K562 (cell line): ENCODE results near the gene DEF6. TPM values are rescaled to one million over a fixed set of nuclear protein-coding genes. Genes with fewer than 3 reads are reported as not detected.

Experiments used
- ARID1B ChIP-seq: fragments of 450-650 bp; IDR thresholded peaks from 2 replicates; pipeline ENCODE4 v1.6.1; 2016; ENCODE audit warnings: antibody characterized with exemption, mild to moderate bottlenecking, inconsistent platforms
- CSDE1 ChIP-seq, 2 experiments: fragments of 450-650 bp; IDR thresholded peaks; 2 replicates each; pipeline ENCODE4 v1.6.1; 2016; ENCODE audit warnings: mild to moderate bottlenecking in 1 of 2
- E2F3 ChIP-seq: fragments of 250-450 bp; sonication (Bioruptor Pico); IDR thresholded peaks from 2 replicates; pipeline ENCODE4 v1.4.0; 2020; ENCODE audit warnings: mild to moderate bottlenecking
- ETV1 ChIP-seq: fragments of 450-650 bp; conservative IDR thresholded peaks from 2 replicates; pipeline ENCODE4 v1.6.1; 2016; ENCODE audit warnings: missing genetic modification characterization, control low read depth, low read depth, missing compliant biosample characterization
- FUS ChIP-seq: fragments of 200-400 bp; formaldehyde crosslinking; optimal IDR thresholded peaks from 2 replicates; pipeline ENCODE3; 2017; ENCODE audit warnings: low read depth, low read length
- GATA2 ChIP-seq: sonication (generic); formaldehyde crosslinking; IDR thresholded peaks from 2 replicates; pipeline ENCODE4 v1.4.0; 2020; ENCODE audit warnings: mild to moderate bottlenecking, missing genetic modification reagents
- HES1 ChIP-seq: fragments of 450-650 bp; IDR thresholded peaks from 2 replicates; pipeline ENCODE4 v1.6.1; 2016; ENCODE audit warnings: low read depth, mild to moderate bottlenecking, moderate library complexity
- HINFP ChIP-seq: fragments of 450-650 bp; conservative IDR thresholded peaks from 2 replicates; pipeline ENCODE4 v1.6.1; 2016; ENCODE audit warnings: missing genetic modification characterization, low read depth, mild to moderate bottlenecking, control low read depth, missing compliant biosample characterization
- HMBOX1 ChIP-seq: sonication (generic); IDR thresholded peaks from 2 replicates; pipeline ENCODE4 v1.6.1; 2016
- MCM5 ChIP-seq: fragments of 450-650 bp; IDR thresholded peaks from 2 replicates; pipeline ENCODE4 v1.6.1; 2016; ENCODE audit warnings: low read depth
- NUFIP1 ChIP-seq: fragments of 450-650 bp; IDR thresholded peaks from 2 replicates; pipeline ENCODE4 v1.6.1; 2018; ENCODE audit not compliant: partially characterized antibody
- PREB ChIP-seq: sonication (generic); formaldehyde crosslinking; IDR thresholded peaks from 2 replicates; pipeline ENCODE4 v1.8.1; 2023; ENCODE audit warnings: mild to moderate bottlenecking, missing genetic modification reagents
- RBBP5 ChIP-seq: fragments of 200-600 bp; sonication (generic); IDR thresholded peaks from 2 replicates; pipeline ENCODE4 v1.6.1; 2012; ENCODE audit warnings: borderline replicate concordance, mild to moderate bottlenecking, low read length, control low read depth, inconsistent platforms; ENCODE audit not compliant: insufficient read depth, poor library complexity, severe bottlenecking
- SMC3 ChIP-seq: conservative IDR thresholded peaks from 2 replicates; pipeline ENCODE4 v1.6.1; 2011; ENCODE audit warnings: low read depth, low read length, improper control_type of control experiment; ENCODE audit not compliant: insufficient read depth
- TAF7 ChIP-seq: fragments of 450-650 bp; IDR thresholded peaks from 2 replicates; pipeline ENCODE4 v1.6.1; 2016; ENCODE audit warnings: missing genetic modification characterization, missing compliant biosample characterization
- TFAP4 ChIP-seq: sonication (generic); formaldehyde crosslinking; IDR thresholded peaks from 2 replicates; pipeline ENCODE4 v1.8.0; 2022; ENCODE audit warnings: missing genetic modification reagents, mild to moderate bottlenecking, moderate library complexity, borderline replicate concordance
- THRA ChIP-seq: fragments of 450-650 bp; IDR thresholded peaks from 2 replicates; pipeline ENCODE4 v1.6.1; 2017; ENCODE audit warnings: mild to moderate bottlenecking, moderate library complexity
- ZBTB1 ChIP-seq: sonication (generic); formaldehyde crosslinking; IDR thresholded peaks from 2 replicates; pipeline ENCODE4 v1.8.1; 2023; ENCODE audit warnings: missing genetic modification reagents, low read depth, mild to moderate bottlenecking, borderline replicate concordance
- ZNF274 ChIP-seq: IDR thresholded peaks from 2 replicates; pipeline ENCODE4 v1.6.1; 2011; ENCODE audit warnings: low read depth, mild to moderate bottlenecking, low read length, moderate library complexity, borderline replicate concordance
- ZNF586 ChIP-seq: fragments of 450-650 bp; formaldehyde crosslinking; conservative IDR thresholded peaks from 2 replicates; pipeline ENCODE4 v1.4.0; 2020; ENCODE audit warnings: mild to moderate bottlenecking, moderate library complexity
- ZNF699 ChIP-seq: fragments of 250-450 bp; sonication (Bioruptor Pico); IDR thresholded peaks from 2 replicates; pipeline ENCODE4 v1.8.0; 2021; ENCODE audit warnings: mild to moderate bottlenecking, moderate library complexity; ENCODE audit not compliant: insufficient replicate concordance
- polyA plus RNA-seq, 8 experiments: library from polyadenylated mRNA; depleted of rRNA in 4 of 8; stranded (reverse) in 5 of 8; unstranded in 3 of 8; fragments of >200 nt; fragmentation: Nextera tagmentation in 2 of 8; fragmentation: Illumina TruSeq in 1 of 8; extraction: Ambion mirVana in 2 of 8; extraction: Trizol in 1 of 8; gene quantifications; 2 replicates each; pipeline versions ENCODE4 v1.2.1 to v1.2.3, GENCODE V29; 2011 to 2014; ENCODE audit warnings: inconsistent platforms in 1 of 8, missing spikeins in 1 of 8
- total RNA-seq, 7 experiments: library from RNA; depleted of rRNA in 6 of 7; stranded (reverse); fragments of >200 nt in 6 of 7; fragmentation: Illumina TruSeq in 2 of 7; extraction: Trizol in 2 of 7; gene quantifications; 2 replicates each; pipeline versions ENCODE4 v1.2.1 to v1.2.3, GENCODE V29; 2011 to 2021; ENCODE audit warnings: low replicate concordance in 1 of 7

The DEF6 gene
- total and polyA plus RNA-seq, 9 of the 15 experiments (the other 6 are each of a cell fraction or from before 2014, with no cell fraction given) = 1.3 to 44.6 (median 22.7) TPM

- TF ChIP-seq TAF7 (tag) = 0 out of 2 replicates have a peak, but pooled peaks have one; percentile 13
- TF ChIP-seq TFAP4 (CRISPR knock-in tag) = peak; percentile 94
- no peak for TF ChIP-seq HINFP (tag)
- TF ChIP-seq E2F3 (CRISPR knock-in tag) = peak; percentile 62; the same call in 1 of the 2 replicates
- no peak for TF ChIP-seq HES1
- TF ChIP-seq RBBP5 = no peak
- peak; percentile 58; the same call in 1 of the 2 replicates for TF ChIP-seq PREB
- peak; percentile 54; the same call in 1 of the 2 replicates for TF ChIP-seq ARID1B
- TF ChIP-seq ZNF274 = no peak
- TF ChIP-seq MCM5 = no peak
- TF ChIP-seq ZNF699 (CRISPR knock-in tag) = no peak
- peak; percentile 100 for TF ChIP-seq ETV1 (tag)
- no peak for TF ChIP-seq GATA2 (CRISPR knock-in tag)
- TF ChIP-seq HMBOX1 = no peak
- TF ChIP-seq ZBTB1 = peak; percentile 69
- TF ChIP-seq CSDE1 (IDR thresholded peaks at IDR 0.05) = no peak
- no peak for TF ChIP-seq THRA
- no peak for TF ChIP-seq NUFIP1
- TF ChIP-seq FUS = no peak
- no peak for TF ChIP-seq ZNF586 (CRISPR knock-in tag)
- peak; percentile 100 for TF ChIP-seq SMC3
Measured at GRCh38 chr6:35297601-35298481, at the start of gene DEF6 (continued).
